ENCODE results near the gene ARRB2. TPM values are rescaled to one million over a fixed set of nuclear protein-coding genes. Genes with fewer than 3 reads are reported as not detected.

Gene ARRB2
- total and polyA plus RNA-seq, 4 donors: 11.8 to 16.5 (median 13.9) TPM

- H3K27ac ChIP-seq (ENCODE audit: low read depth in 1 of 2, low read length in 2 of 2): no peak overlapping the region
- H3K9ac ChIP-seq (ENCODE audit: low read depth in 1 of 2, low read length in 2 of 2): no peak overlapping the region
- 87% methylated on average over 8 of the region's 8 CpGs for WGBS
- no peaks in the 10 kb centered on the region for H3K9me3 ChIP-seq (ENCODE audit: control insufficient read depth in 4 of 4, low read length in 3 of 4)
- TF ChIP-seq JUND (IDR thresholded peaks at IDR 0.05): no peak
- no peak for TF ChIP-seq FOXA2 (IDR thresholded peaks at IDR 0.05)
- no peak for TF ChIP-seq SP1 (IDR thresholded peaks at IDR 0.05)
- TF ChIP-seq REST (IDR thresholded peaks at IDR 0.05): no peak
- no peak for TF ChIP-seq NR2F2 (IDR thresholded peaks at IDR 0.05)
- TF ChIP-seq TAF1 (conservative IDR thresholded peaks at IDR 0.05): no peak
- no peak for DNase-seq (ENCODE audit: low spot score)
- H3K4me1 ChIP-seq (ENCODE audit: control insufficient read depth in 4 of 4, insufficient read depth in 4 of 4, low read length in 3 of 4): peaks cover 1 to 15% (median 12%) of the 10 kb centered on the region in 4 donors
- H3K4me3 ChIP-seq (ENCODE audit: low read depth in 1 of 3, low read length in 3 of 3): no peak overlapping the region
- H3K36me3 ChIP-seq (ENCODE audit: control insufficient read depth in 4 of 4, insufficient read depth in 3 of 4, low read depth in 1 of 4, low read length in 3 of 4): no peaks in the 10 kb centered on the region
- H3K27me3 ChIP-seq (ENCODE audit: control insufficient read depth in 4 of 4, insufficient read depth in 4 of 4, low read length in 3 of 4): no peaks in the 10 kb centered on the region
Observed at GRCh38 chr17:4663711-4664110, 46.7 kb upstream of the ARRB2 start.

- Histone ChIP-seq H3K9ac (ENCODE audit: low read depth in 1 of 2, low read length in 2 of 2) (peak overlapping the region in 1 of 2 donors; percentile 13), H3K27ac (ENCODE audit: low read depth in 1 of 2, low read length in 2 of 2) (peak overlapping the region; percentile 49 to 52), H3K9me3 (ENCODE audit: control insufficient read depth in 4 of 4, low read length in 3 of 4) (no peaks in the 10 kb centered on the region), H3K4me3 (ENCODE audit: low read depth in 1 of 3, low read length in 3 of 3) (no peak overlapping the region), H3K36me3 (ENCODE audit: control insufficient read depth in 4 of 4, insufficient read depth in 3 of 4, low read depth in 1 of 4, low read length in 3 of 4) (no peaks in the 10 kb centered on the region), H3K4me1 (ENCODE audit: control insufficient read depth in 4 of 4, insufficient read depth in 4 of 4, low read length in 3 of 4) (peaks cover 1 to 15% (median 12%) of the 10 kb centered on the region in 4 donors), H3K27me3 (ENCODE audit: control insufficient read depth in 4 of 4, insufficient read depth in 4 of 4, low read length in 3 of 4) (no peaks in the 10 kb centered on the region)
- no peak for DNase-seq (ENCODE audit: low spot score)
- 86% methylated on average over 9 of the region's 9 CpGs for WGBS
- TF ChIP-seq CTCF (IDR thresholded peaks at IDR 0.05; ENCODE audit: low read depth, low read length, missing input control): no peak
- no peak for TF ChIP-seq TAF1 (conservative IDR thresholded peaks at IDR 0.05)
- no peak for TF ChIP-seq RXRA (IDR thresholded peaks at IDR 0.05)
- no peak for TF ChIP-seq HNF4A (conservative IDR thresholded peaks at IDR 0.05)
- TF ChIP-seq ZBTB33 (IDR thresholded peaks at IDR 0.05): no peak
- TF ChIP-seq YY1 (IDR thresholded peaks at IDR 0.05): no peak
- no peak for TF ChIP-seq EGR1 (IDR thresholded peaks at IDR 0.05; ENCODE audit: low read depth in 2 of 2)
- TF ChIP-seq ATF3 (IDR thresholded peaks at IDR 0.05): no peak
- no peak for TF ChIP-seq FOXA2 (IDR thresholded peaks at IDR 0.05)
- no peak for TF ChIP-seq FOXA1 (IDR thresholded peaks at IDR 0.05)
- no peak for TF ChIP-seq JUND (IDR thresholded peaks at IDR 0.05)
- TF ChIP-seq REST (IDR thresholded peaks at IDR 0.05): no peak
- TF ChIP-seq NR2F2 (IDR thresholded peaks at IDR 0.05): no peak
- TF ChIP-seq MAX (IDR thresholded peaks at IDR 0.05): no peak
Observed at GRCh38 chr17:4664230-4664629, 46.2 kb upstream of the ARRB2 start.
